COR-L47 (cell line): ENCODE results near the gene RUNX1.

Source experiments
- DNase-seq: peaks from one replicate; lab custom pipeline; 2025; lab: John Stamatoyannopoulos, UW

RUNX1 gene

DNA sequence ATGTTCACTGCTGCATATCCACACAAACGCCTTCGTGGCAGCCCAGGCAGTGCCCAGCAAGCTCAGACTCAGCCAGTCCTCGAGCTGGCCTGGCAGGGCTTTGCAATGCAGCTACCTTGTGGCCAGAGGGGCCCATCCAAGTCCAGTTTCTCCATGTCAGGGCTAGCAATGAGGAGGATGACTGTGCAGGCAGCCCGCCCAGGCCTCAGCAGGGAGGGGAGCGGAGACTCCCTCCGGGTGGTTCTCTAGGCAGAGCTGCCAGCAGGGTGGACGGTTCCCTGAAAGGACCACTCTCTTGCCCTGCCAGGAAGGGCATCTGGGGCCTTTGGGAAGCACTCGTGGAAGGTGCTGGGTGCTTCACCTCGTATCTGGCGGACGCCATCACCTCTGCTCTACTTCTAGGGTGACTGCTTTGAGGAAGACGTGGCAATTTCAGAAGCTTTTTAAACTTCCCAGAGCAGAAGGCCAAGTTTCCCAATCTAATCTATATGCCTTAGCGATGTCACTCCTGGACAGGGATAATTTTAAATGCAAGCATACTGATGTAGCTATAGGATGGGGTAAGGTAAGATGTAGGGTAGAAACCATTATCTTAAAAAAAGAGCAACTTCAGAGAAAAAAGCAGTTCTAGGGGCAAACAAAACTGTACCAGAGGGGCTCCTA lies 56.2 kb downstream of the RUNX1 start:
- no peak for DNase-seq

DNA sequence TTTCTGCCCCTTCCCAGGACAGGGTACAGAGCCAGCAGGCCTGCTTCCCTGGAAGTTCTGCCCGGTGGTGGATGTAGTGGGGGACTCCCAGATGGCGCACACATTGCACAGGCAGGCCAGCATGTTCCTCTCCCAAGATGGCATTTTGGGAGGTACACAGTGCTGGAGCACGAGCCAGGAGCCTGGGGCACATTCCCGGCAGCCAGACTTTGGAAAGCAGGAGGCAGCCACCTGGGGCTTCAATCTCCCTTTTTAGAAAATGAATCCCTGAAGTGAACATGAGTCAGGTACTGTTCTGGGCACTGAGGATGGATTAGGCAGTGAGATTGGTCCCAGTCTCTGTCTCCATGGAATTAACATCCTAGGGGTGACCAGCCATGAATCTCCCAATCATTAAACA lies 56.9 kb downstream of the RUNX1 start:
- no peak for DNase-seq

DNA sequence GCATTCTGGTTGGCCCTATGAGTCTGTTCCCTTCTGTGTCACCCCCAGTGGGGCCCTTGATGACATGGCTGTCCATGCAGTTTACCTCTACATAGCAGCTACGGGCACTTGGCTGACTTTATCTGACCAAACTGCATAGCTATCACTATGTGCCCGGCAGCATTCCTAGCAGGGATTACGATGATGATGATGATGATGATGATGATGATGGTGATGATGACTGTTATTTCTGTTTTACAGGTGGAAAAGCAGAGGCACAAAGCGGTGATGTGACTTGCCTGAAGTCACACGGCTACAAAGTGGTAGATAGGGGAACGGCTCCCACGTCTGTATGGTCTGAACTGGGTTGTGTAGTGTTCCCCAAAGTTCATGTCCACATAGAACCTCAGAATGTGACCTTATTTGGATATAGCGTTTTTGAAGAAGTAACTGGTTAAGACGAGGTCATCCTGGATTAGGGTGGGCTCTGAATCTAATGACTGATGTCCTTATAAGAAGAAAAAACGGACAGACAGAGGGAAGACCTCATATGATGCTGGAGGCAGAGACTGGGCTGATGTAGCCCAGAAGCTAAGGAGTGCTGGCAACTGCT lies 57.6 kb downstream of the RUNX1 start:
- no peak for DNase-seq

DNA sequence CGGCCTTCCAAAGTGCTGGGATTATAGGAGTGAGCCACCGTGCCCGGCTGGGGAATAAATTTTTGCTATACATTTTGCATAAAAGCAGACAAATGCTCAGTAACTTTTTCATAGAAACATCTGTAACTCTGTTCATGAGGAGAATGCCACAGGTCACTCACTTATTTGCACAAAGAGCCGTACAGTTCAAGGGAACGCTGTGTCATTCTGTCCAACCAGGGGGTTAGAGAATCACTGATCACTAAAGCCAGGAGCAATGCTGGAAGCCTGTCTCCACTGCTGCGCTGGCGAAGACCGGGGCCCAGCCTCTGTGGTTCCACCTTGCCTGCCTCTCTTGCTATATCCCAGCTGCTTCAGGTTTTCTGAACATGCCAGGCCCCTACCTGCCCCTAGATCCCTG lies 58.3 kb downstream of the RUNX1 start:
- no peak for DNase-seq

DNA sequence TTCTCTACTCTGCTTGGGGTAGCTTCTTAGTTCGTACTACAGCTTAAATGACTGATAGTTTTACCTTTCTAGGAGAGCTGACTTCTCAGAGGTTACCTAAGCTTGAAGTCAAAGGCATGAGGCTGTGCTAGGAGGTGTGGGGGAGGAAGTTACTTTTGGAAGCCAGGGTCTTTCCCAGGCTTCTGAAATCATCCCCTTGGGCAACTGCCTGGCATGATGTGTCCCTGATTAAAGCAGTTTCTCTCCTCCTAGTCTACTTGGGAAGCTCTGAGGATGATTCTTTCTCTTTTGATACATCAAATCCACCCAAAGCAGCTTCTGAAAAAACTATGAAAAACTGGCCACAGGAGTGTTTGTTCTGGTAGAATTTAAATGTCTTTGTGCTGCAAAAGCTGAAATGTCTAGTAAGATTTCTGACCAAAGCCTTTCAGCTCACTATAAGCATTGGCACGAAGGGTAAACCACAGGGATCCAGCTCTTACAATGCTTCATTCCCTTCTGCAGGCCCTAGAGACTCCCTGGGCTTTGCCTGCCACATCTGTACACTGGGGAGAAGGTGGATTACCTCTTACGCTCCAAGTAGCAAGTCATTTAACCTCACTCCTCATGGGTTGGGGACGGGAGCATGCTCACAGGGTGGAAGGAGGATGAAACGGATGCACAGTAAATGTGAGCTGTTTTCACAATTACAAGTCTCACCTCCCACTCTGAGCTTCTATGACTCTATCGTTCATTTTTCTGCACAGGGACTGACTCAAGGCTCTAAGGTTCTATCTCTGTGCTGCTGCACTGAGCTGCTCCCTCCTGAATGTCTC lies 59.6 kb downstream of the RUNX1 start:
- DNase-seq, result no peak

DNA sequence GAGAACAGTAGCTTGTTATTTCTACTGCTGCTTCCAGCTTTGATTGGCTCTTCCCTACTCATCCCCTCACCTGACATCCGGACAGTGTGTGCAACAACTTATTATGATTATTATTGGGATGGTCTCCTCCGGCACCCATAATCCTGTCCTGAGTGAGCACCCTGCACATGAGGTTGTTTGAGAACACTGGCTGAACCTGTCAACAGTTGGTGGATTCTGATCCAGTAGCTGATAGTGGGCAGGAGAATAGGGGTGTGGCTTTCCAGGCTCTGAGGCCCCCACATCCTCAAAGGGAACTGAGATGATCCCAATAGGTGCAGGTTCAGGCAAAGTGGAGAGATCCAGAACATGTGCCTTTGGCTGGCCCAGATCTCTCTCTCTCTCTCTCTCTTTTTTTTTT lies 60.5 kb downstream of the RUNX1 start:
- no peak for DNase-seq

DNA sequence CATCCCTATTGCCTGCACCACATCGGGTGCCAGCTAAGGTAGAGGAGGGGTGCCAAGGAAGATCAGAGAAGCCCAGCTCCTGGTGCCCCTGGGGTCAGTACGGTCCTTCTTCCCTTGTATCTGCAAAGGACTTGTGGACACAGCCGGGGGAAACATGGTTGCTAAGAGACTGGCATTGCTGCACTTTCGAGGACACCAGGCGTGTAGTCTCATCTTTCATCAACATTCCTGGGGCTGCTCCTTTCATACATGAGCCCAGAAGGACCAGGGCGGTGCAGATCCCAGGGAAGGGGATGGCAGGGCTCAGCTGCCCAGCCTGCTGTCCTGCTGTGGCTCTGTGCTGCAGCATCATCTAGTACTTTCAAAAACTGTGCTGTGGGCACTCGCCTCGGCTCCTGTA lies 61.0 kb downstream of the RUNX1 start:
- DNase-seq, result no peak

DNA sequence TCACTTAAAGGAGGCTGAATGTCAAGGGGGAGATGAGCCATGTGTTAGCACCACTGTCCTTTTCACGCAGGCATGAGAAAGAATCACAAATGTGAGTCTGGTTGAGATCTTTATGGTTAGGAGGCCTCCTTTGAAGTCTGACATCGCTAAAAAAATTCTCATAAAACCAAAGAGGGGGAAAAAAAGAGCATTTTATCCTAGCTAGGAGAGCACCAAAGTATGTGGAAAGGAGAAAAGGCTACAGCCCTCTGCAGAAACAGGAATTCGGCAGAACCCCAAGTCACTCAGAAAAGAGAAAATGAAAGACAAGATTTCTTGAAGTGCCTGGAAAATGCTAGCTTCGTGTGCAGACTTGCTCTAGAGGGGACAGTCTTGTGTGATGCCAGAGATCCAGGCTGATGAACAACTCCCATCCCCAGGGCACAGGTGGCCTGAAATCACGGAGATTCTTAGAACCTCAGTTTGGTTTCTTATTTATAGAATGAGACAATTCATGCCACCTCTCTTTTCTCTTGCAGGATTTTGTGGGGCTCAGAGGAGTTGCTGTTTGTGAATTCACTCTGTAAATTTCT lies 61.5 kb downstream of the RUNX1 start:
- no peak for DNase-seq

DNA sequence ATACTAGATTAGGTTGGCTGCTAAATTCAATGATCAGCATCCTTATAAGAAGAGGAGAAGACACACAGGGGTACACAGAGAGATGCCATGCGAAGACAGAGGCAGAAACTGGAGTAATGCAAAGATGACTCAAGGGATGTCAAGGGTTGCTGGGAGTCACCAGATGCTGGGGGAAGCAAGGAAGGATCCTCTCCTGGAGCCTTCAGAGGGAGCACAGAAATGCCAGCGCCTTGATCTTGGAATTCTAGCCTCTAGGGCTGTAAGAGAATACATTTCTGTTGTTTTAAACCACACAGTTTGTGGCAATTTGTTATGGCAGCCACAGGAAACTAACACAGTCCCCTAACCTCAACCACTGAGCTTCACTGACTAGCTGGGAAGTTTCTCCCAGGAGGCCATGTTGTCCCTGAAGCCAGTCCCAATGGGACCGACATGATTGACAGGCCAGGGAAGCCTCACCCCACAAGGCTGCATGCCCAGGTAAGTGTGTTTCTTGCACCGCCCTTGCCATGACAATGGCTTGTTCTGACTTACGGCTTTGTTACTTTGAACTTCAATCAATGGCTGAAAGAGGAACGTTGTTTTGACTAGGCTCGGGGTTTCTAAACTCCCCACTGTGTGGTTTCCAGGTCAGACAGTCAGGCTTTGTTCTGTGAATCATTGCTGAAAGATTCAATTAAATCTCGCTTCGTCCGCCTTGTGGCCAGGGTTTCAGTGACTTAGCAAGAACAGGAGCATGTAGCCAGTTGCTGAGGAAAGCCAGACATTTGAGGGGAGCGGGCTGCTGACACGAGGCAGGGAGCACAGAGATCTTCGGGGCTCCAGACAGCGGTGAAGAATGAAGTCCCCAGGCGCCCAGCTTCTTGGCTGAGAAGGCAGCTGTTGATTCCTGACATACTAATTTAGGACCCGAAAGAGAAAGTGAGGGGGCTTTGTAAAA lies 62.3 kb downstream of the RUNX1 start:
- DNase-seq, result no peak

DNA sequence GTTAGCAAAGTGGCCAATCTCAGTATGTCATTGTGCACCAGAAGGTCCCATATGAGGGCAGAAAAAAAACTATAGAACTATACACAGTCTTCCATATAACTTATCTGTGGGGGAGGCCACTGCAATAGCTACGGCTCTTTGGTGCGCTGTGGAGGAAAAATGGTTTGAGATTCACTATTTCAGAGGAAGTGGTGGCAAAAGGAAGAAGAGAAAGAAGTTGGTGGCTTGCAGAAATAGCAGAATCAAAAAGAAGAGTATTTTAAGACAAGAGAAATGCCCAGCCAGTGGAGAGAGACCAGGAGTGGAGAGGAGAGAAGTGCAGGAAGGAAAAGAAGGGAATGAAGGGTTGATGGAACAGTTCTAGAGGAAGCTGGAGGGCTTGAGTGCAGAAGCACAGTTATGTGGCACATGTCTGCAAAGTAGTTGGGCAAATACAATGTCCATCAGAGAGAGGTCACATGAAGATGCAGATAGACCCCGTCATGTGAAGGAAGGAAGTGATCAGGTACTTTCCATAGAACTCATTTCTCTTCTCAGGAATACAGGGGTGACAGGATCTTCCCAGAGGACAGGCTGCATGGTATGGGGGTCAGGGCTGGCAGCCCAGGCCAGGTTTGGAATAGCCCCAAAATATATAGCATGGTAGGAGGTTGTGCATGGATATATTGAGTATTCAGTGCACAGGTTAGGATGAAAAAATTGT lies 64.6 kb downstream of the RUNX1 start:
- no peak for DNase-seq

DNA sequence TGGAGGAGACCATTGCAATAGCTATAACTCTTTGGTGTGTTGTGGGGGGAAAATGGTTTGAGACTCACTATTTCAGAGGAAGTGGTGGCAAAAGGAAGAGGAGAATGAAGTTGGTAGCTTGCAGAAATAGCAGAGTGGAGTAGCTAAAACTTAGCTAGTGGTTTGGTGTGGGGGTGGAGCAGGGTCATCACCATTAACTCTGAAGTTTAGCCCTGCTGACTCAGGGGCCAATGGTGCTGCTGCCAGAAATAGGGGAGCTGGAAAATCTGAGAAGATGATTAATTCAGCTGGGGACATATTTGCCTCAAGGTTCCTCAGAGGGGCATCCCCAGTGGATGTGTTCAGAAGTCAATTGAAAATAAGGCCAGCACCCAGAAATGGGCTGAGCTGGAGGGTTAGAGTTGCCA lies 65.4 kb downstream of the RUNX1 start:
- no peak for DNase-seq

DNA sequence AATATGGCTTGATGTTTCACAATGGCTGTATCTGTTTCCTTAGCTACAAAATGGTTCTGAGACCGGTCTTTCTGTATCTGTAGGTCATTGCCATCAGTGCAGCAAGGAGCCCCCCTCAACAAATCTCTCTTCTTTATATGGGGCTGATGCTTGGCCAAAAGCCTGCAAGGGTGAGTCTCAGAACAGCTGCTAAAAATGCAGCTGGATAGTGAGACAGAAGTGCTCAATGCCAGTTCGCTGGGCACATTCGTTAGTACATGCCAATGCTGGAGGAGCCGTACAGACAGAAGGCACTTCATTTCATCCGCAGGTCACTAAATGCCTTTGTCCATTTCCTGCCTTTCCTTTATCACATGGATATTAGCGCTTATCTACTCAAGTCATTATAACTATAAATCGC lies 67.3 kb downstream of the RUNX1 start:
- no peak for DNase-seq

DNA sequence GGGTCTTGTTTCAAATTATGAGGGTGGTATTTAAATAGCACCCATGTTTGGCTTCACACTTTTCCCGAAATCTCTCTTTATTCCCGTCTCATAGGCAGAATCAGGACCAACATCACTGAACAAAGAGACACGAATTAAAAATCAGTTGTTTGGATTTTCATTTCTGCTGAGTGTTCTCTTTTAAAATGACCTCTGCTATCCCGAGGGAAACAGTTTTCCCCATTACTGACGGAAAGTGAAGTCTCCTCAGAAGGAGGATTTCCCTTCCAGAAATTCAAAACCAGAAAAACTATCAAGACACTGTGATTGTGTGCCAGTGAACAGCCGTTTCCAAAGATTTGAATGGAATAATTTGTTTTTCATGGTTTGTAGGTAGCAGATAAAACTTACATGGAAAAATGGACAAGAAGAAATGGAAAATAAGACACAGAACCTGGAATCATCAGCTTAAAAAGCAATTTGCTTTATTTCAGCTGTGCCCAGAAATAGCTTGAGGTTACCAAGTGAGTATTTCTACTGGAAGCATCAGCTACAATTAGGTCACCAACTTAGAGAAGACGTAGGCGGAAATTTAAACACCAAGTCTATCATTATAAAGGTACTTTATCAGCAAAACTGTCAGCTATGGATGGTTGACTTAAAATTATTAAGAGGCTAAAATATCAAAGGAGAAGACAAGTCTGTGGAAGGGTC lies 68.5 kb downstream of the RUNX1 start:
- DNase-seq, result no peak

DNA sequence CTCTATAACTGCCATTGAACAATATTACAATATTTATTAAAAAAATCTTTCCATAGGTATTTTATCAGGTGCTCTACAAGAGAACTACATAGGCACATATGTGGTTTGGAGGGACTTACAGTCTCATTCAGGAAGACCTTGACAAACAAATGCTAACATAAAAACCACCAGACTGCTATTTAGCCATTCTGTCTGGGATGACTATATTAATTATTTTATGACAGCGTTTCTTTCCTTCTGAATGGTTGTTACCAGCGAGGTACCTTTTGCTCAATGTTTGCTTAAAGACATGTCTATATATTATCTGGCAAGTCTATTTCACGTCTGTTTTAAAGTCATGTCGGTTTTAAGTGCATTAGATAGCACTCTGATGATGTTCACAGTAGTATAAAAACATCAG lies 69.7 kb downstream of the RUNX1 start:
- DNase-seq, result no peak

DNA sequence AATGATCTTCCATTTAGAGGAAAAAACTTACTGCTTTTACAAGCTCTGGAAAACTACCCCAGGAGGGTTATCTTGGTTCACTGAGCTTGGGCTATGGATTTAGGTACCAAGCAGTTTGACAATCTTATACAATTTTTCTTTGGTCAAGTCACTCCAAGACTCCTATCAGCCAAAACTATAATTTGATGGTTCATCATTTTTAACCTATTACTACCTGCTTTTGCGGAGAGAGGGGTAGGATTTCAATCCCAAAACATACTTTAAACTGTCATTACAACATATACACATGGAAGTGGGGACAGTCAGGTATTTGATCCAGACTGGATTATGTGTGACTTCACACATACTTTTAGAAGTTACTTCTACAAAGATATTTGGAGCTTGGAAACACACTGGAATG lies 71.8 kb downstream of the RUNX1 start:
- DNase-seq, result no peak

DNA sequence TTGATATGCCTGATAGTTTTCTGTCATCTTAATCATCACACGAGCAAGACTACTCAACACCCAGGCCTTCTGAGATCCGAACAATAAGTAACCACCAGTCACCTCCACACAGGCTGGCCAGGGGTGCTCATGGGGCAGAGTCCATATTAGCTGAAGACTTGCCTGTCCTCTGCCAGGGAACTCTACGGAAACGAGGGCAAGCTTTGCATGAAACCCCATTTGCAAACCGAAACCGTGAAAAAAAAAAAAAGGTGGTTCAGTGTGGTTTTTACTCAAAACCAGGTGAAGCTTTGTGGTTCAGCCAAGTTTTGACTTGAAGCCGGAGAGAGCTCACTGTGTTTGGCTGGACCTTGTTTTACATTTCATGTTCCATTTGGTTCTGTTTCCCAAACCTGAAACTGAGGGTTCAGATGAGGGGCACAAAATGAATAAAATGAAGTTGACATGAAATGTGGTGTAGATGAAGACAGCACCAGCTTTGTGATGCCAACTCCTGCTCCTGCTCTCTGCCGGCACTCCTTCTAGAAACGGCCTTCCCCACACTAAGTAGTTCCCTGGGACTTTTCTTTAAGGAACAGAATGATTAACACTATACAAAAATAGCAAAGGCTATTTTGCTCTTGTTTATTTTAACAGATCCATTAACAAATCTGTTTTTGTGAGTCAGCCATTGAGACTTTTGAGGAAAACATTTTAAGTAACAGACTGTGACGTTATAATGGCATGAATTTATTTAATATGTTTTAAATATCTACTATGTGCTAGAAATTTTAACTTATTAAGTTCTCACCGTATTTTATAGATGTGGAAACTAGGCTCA lies 74.7 kb downstream of the RUNX1 start:
- DNase-seq, result no peak

DNA sequence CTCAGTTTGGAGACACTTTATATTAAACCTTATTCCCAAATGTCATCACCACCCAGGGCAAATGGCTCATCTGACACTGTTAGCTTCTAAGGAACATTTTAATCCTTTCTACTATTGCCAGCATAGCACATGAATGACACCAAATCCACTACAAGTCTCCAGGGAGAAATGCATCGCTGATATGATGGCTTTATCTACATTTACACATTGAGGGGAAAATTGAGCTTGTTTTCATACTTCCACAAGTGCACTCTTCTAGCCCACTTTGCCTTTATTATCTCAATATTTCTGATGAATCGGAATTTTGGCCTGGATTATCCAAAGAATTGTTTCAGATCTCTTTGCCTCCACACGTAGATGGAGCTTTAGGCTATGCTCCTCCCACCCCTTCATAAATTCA lies 75.4 kb downstream of the RUNX1 start:
- DNase-seq, result no peak

DNA sequence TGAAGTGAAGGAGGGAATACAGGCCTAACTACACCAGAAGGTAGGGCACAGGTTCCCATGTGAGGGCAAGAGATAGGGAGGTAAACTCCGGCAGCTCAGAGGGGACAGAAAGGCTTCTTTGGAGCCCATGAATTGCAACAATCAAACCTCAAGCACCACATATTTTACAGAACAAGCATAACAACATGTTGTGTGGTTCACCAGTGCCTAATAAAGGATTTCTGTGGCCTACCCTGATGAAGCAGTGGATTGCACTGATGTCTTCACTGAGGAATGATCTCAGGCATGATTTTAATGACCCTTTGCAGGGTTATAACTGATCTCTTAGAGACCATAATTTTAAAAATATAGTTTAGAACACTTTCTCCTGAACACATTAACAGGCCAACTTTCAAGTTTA lies 77.4 kb downstream of the RUNX1 start:
- DNase-seq, result no peak

DNA sequence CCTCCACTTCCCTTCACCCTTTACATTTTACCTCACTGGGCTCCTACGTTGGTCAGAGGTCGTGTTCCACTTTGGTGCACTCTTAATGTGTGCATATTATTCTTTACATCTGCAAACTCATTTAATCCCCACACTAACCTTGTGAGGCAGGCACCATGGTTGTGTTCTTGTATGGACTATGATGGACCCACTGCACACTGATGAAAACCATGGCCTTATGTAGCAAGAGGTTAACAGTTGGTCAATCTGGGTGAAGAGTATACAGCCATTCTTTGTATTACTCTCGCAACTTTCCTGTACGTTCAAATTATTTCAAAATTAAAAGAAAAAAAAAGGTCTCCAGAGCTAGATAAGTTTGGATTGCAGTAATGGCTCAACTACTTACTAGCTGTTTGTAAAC lies 78.5 kb downstream of the RUNX1 start:
- DNase-seq, result no peak

DNA sequence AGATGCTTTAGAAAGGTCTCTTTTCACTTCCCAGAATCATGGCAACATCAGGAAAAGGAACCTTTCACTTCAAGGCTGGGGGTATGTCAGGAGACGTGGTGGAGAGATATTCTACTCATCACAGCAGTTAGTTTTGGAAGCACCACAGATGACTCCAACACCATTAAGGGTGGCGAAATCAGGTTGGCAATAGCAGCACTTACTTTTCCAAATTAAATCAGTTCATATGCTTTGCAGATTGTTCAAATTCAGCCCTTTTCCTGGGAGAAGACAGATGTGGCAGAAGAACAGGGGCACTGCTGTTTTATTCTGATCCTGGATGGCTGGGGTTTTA lies 79.0 kb downstream of the RUNX1 start:
- DNase-seq, result no peak
